ENCODE results near the gene CNN3.
A peak's percentile ranks its signal among the peaks of the same experiment; 100 is the strongest.

CNN3 gene

DNA sequence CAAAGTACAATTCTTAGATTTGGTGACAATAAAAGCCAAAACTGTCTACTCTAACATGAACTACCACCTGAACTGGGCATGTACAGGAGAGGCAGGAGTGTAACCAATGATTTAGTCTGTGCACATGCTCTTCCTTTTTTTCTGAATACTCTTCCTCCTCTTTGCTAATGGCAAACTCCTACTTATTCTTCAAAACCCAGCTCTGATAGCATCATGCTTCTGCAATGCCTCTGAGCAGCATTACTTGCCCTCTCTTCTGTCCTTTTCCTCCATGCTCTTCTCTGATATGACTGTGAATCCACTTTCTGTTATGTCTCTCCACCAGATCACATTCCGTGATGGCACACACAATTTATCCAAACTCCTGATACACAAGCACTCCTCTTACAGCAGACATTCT, 31.4 kb downstream of the CNN3 start:
- no peak overlapping the region for H3K4me3 ChIP-seq (ENCODE audit: low read length)
- H3K9me3 ChIP-seq (ENCODE audit: insufficient read depth, low read depth, low read length): no peaks in the 10 kb centered on the region
- H3K27ac ChIP-seq (ENCODE audit: low read length): no peak overlapping the region
- no peak overlapping the region for H3K9ac ChIP-seq (ENCODE audit: low read depth, low read length)
- H3K4me1 ChIP-seq (ENCODE audit: insufficient read depth, low read length): peaks cover 3% of the 10 kb centered on the region; the same call in 1 of the 2 replicates
- no peaks in the 10 kb centered on the region for H3K27me3 ChIP-seq (ENCODE audit: insufficient read depth, low read length)
- peaks cover 70% of the 10 kb centered on the region for H3K36me3 ChIP-seq (ENCODE audit: insufficient read depth, low read depth, low read length)

DNA sequence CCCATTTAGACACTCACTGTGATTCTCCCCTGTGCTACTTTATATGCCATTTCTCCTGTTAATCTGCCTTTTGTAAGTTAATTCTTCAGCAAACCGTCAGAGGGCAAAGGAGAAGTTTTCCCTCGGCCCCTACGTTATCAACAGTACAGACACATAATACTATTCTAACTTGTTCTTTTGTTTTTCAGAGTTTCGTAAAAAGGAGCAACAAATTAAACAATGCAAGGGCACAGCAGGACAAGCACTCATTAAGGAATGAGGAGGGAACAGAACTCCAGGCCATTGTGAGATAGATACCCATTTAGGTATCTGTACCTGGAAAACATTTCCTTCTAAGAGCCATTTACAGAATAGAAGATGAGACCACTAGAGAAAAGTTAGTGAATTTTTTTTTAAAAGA, 32.3 kb downstream of the CNN3 start:
- no peaks in the 10 kb centered on the region for H3K9me3 ChIP-seq (ENCODE audit: insufficient read depth, low read depth, low read length)
- no peak overlapping the region for H3K9ac ChIP-seq (ENCODE audit: low read depth, low read length)
- no peak overlapping the region for H3K27ac ChIP-seq (ENCODE audit: low read length)
- no peaks in the 10 kb centered on the region for H3K27me3 ChIP-seq (ENCODE audit: insufficient read depth, low read length)
- peaks cover 3% of the 10 kb centered on the region; the same call in 1 of the 2 replicates for H3K4me1 ChIP-seq (ENCODE audit: insufficient read depth, low read length)
- peaks cover 61% of the 10 kb centered on the region for H3K36me3 ChIP-seq (ENCODE audit: insufficient read depth, low read depth, low read length)
- no peak overlapping the region for H3K4me3 ChIP-seq (ENCODE audit: low read length)

DNA sequence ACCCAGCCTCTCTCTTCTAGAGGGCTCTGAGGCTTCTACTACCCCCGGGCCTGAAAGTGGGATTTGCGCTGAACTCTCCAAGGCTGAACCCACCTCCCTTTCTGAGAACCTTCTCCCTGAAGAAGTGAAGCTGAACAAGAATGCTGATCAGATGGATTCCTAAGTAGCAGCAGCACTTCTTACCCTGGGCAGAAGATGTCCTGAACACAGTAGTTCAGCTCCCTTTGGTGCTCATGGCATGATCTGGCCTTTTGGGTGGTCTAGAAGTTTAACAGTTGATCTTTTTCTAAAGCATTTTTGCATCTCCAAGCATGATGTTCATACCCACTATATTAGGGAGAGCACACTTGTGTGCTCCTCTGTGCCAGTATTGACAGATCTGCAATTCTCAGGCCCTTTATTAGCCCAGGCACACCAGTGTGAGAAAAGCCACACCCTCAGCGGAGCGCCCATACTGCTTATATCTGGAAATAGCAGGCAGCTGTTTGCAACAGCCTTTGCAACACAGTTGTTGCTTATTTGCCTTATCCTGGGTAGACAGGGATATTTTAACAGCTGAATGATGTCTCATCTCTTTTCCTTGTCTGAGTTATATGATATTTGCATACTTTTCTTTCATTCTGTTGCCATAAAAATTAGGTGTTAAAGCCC, 34.2 kb downstream of the CNN3 start:
- H3K27me3 ChIP-seq (ENCODE audit: insufficient read depth, low read length): no peaks in the 10 kb centered on the region
- peaks cover 42% of the 10 kb centered on the region for H3K36me3 ChIP-seq (ENCODE audit: insufficient read depth, low read depth, low read length)
- H3K27ac ChIP-seq (ENCODE audit: low read length): no peak overlapping the region
- no peak overlapping the region for H3K4me3 ChIP-seq (ENCODE audit: low read length)
- peaks cover 10% of the 10 kb centered on the region; the same call in 1 of the 2 replicates for H3K4me1 ChIP-seq (ENCODE audit: insufficient read depth, low read length)
- H3K9me3 ChIP-seq (ENCODE audit: insufficient read depth, low read depth, low read length): no peaks in the 10 kb centered on the region
- H3K9ac ChIP-seq (ENCODE audit: low read depth, low read length): no peak overlapping the region

DNA sequence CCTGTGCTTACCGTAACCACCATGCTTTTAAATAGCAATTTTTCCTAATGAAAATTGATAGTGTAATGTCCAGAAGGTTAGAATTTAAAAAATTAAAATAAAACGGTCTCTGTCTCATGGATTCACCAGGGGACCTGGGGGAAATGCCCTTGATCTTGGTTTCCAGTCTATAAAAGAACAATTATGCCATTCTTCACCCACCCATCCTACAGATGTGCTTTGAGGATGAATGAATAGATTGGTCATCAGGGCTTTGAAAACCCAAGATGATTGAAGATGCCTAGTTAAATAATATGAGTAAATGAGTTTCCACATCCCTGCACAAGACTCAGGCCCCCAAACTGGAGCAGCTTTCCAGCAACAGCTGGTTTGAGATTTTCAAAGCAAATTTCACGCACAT, 38.7 kb downstream of the CNN3 start:
- Histone ChIP-seq H3K27me3 (ENCODE audit: insufficient read depth, low read length) (no peaks in the 10 kb centered on the region), H3K4me1 (ENCODE audit: insufficient read depth, low read length) (peaks cover 35% of the 10 kb centered on the region), H3K27ac (ENCODE audit: low read length) (no peak overlapping the region), H3K4me3 (ENCODE audit: low read length) (no peak overlapping the region; the same call in 1 of the 2 replicates), H3K36me3 (ENCODE audit: insufficient read depth, low read depth, low read length) (peaks cover 13% of the 10 kb centered on the region; the same call in 1 of the 2 replicates), H3K9me3 (ENCODE audit: insufficient read depth, low read depth, low read length) (no peaks in the 10 kb centered on the region), H3K9ac (ENCODE audit: low read depth, low read length) (no peak overlapping the region)

DNA sequence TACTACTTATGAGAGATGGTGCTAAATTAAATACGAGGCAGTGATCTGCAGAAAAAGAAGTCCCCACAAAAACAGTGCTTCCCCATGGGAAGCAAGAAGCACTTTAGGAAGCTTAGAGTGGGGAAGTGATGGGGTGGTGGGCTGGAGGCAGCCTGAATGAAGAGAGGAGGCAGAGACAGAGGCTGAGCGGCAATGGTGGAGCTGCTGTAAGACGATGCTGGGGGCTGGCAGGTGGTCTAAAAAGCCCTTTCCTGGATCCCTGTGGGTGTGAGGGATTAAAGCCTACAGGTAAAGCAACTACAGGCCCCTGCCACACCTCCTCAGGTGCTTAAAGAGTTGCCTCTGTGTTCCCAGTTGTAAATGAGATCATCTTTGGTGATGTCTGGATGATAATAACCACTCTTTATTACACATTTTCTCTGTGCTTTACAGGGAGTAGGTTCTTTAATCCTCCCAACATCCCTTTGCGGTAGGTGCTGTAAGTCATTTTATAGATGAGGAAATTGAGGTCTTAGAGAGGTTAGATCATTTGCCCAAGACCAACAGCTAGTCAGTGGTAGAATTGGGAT, 39.2 kb downstream of the CNN3 start:
- H3K9me3 ChIP-seq (ENCODE audit: insufficient read depth, low read depth, low read length): no peaks in the 10 kb centered on the region
- H3K4me1 ChIP-seq (ENCODE audit: insufficient read depth, low read length): peaks cover 35% of the 10 kb centered on the region
- peak overlapping the region; percentile 50; the same call in 1 of the 2 replicates for H3K4me3 ChIP-seq (ENCODE audit: low read length)
- peak overlapping the region; percentile 44; the same call in 1 of the 2 replicates for H3K9ac ChIP-seq (ENCODE audit: low read depth, low read length)
- H3K36me3 ChIP-seq (ENCODE audit: insufficient read depth, low read depth, low read length): peaks cover 9% of the 10 kb centered on the region; the same call in 1 of the 2 replicates
- no peak overlapping the region for H3K27ac ChIP-seq (ENCODE audit: low read length)
- no peaks in the 10 kb centered on the region for H3K27me3 ChIP-seq (ENCODE audit: insufficient read depth, low read length)

DNA sequence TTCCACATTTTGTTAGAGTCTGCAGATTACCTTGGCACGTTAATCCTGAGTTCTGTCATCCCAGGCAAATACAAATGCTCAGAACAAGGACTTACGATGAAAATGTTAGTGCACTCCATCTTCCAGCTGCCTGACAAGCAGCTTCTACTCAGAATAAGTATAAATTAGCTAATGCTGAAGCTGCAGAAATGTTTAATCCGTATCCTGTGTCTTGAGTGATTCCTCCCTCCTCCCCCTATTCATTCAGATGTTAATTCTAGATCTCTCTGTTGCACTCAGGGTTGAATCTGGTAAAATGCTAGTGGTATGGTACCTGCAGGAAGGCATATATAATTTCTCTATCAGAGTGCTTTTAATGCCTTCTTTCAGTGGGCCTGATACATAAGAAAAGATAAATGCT, 39.8 kb downstream of the CNN3 start:
- H3K9ac ChIP-seq (ENCODE audit: low read depth, low read length): peak overlapping the region; percentile 44; the same call in 1 of the 2 replicates

DNA sequence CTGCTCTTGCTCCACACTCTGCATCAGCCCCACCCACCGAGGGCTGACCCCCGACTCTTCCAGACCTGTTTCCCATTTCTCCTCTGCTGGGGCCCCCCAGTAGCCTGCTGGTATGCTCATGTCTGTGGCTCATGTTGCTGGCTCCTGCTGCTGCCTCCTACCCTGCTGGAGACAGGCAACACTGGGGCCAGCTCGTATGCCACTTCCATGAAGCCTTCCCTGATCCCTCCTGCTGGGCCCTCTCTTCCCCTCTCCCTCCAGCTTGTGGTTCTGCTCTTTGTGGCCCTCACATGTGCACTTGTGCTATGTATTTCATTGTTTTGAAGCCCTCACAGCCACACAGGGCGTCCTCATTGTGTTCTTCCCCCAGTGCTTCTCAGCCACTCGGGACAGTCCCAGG, 40.5 kb downstream of the CNN3 start:
- Histone ChIP-seq H3K4me3 (ENCODE audit: low read length) (no peak overlapping the region; the same call in 1 of the 2 replicates), H3K9ac (ENCODE audit: low read depth, low read length) (peak overlapping the region; percentile 44; the same call in 1 of the 2 replicates), H3K27me3 (ENCODE audit: insufficient read depth, low read length) (no peaks in the 10 kb centered on the region), H3K27ac (ENCODE audit: low read length) (peak overlapping the region; percentile 22), H3K4me1 (ENCODE audit: insufficient read depth, low read length) (peaks cover 35% of the 10 kb centered on the region), H3K9me3 (ENCODE audit: insufficient read depth, low read depth, low read length) (no peaks in the 10 kb centered on the region), H3K36me3 (ENCODE audit: insufficient read depth, low read depth, low read length) (peaks cover 5% of the 10 kb centered on the region; the same call in 1 of the 2 replicates)

More for the DNA sequence above, 39.8 kb downstream of the CNN3 start:
- no peaks in the 10 kb centered on the region for H3K27me3 ChIP-seq (ENCODE audit: insufficient read depth, low read length)
- H3K4me3 ChIP-seq (ENCODE audit: low read length): peak overlapping the region; percentile 50; the same call in 1 of the 2 replicates
- peak overlapping the region; percentile 22 for H3K27ac ChIP-seq (ENCODE audit: low read length)
- H3K36me3 ChIP-seq (ENCODE audit: insufficient read depth, low read depth, low read length): peaks cover 6% of the 10 kb centered on the region; the same call in 1 of the 2 replicates
- H3K9me3 ChIP-seq (ENCODE audit: insufficient read depth, low read depth, low read length): no peaks in the 10 kb centered on the region
- H3K4me1 ChIP-seq (ENCODE audit: insufficient read depth, low read length): peaks cover 35% of the 10 kb centered on the region

DNA sequence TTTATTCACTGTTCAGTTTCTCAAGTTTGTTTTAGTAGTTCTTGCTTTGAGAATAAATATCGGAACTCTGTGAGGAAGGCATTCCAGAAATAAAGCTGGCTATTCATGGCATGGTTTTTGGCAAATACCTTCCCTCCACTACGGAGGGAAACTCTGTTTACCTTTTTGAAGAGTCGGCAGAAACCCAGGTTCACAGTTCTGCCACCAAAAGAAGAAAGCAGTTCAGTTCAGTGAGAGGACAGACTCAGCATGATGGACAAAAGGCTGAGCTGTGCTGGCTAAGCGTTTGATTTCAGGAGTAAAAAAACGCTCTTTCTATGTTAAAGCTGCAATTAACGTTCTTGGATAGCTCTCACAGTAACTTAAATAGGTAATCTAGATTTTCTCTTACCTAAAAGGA, 42.4 kb downstream of the CNN3 start:
- Histone ChIP-seq H3K27me3 (ENCODE audit: insufficient read depth, low read length) (no peaks in the 10 kb centered on the region), H3K27ac (ENCODE audit: low read length) (peak overlapping the region; percentile 56), H3K36me3 (ENCODE audit: insufficient read depth, low read depth, low read length) (no peaks in the 10 kb centered on the region), H3K4me1 (ENCODE audit: insufficient read depth, low read length) (peaks cover 35% of the 10 kb centered on the region), H3K4me3 (ENCODE audit: low read length) (no peak overlapping the region), H3K9me3 (ENCODE audit: insufficient read depth, low read depth, low read length) (no peaks in the 10 kb centered on the region), H3K9ac (ENCODE audit: low read depth, low read length) (peak overlapping the region; percentile 0; the same call in 1 of the 2 replicates)

DNA sequence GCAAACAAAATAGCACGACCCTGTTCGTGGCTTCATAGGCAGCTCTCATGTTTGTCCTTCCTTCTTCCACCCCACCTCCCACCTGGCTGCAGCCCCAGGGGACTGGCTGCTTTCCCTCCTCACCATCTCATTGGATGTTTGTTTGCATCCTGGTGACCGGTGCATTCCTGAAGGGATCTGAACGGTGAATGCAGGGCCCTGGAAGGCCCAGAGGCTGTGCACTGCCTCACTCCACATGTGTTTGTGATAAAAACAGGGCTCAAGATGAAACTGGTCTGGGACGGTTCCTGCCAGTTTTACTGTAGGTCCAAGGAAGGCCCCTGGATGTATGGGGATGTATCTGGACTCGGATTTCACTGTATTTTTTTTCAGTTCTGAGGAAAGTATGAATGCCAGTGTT, 42.8 kb downstream of the CNN3 start:
- peaks cover 35% of the 10 kb centered on the region for H3K4me1 ChIP-seq (ENCODE audit: insufficient read depth, low read length)
- no peak overlapping the region for H3K27ac ChIP-seq (ENCODE audit: low read length)
- no peaks in the 10 kb centered on the region for H3K36me3 ChIP-seq (ENCODE audit: insufficient read depth, low read depth, low read length)
- no peaks in the 10 kb centered on the region for H3K9me3 ChIP-seq (ENCODE audit: insufficient read depth, low read depth, low read length)
- peak overlapping the region; percentile 24; the same call in 1 of the 2 replicates for H3K9ac ChIP-seq (ENCODE audit: low read depth, low read length)
- H3K4me3 ChIP-seq (ENCODE audit: low read length): no peak overlapping the region
- H3K27me3 ChIP-seq (ENCODE audit: insufficient read depth, low read length): no peaks in the 10 kb centered on the region

DNA sequence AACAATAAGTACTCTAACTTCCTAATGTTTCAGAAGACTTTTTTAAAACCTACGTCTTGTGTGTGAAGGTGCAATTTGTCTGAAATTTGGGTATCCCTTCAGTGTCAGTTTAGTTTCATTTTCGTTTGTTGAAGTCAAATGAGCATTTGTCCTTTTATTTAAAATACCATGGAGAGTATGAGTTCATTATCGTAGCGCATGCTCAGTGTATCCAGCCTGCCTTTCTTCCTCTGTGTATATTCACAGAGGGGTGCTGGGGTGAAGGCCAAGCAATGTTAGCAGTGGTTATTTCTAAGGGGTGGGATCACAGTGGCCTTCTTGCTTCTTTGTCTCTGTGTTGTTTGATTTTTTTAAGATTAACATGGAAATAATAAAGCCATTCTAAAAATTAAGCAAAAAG, 43.2 kb downstream of the CNN3 start:
- H3K4me3 ChIP-seq (ENCODE audit: low read length): no peak overlapping the region
- peaks cover 35% of the 10 kb centered on the region for H3K4me1 ChIP-seq (ENCODE audit: insufficient read depth, low read length)
- H3K27ac ChIP-seq (ENCODE audit: low read length): no peak overlapping the region
- H3K36me3 ChIP-seq (ENCODE audit: insufficient read depth, low read depth, low read length): no peaks in the 10 kb centered on the region
- H3K27me3 ChIP-seq (ENCODE audit: insufficient read depth, low read length): no peaks in the 10 kb centered on the region
- H3K9ac ChIP-seq (ENCODE audit: low read depth, low read length): peak overlapping the region; percentile 24; the same call in 1 of the 2 replicates
- no peaks in the 10 kb centered on the region for H3K9me3 ChIP-seq (ENCODE audit: insufficient read depth, low read depth, low read length)

DNA sequence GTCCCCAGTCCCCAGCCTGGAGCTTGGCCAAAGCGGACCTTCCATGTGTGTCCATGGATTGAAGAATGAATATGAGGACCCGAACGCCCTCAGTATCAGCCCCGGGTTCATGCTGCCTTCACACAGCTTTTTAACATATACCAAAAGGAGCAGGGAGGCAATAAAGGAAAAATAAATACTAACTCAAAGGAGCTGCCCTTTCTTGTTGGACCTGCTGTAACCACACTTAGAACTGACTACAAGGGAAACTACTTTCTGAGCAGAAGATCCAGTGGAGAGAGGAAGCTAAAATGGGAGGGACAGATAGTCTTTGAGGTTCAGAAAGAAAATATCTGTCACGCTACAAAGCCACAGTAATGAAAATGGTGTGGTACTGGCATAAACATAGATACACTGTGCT, 48.6 kb downstream of the CNN3 start:
- H3K27me3 ChIP-seq (ENCODE audit: insufficient read depth, low read length): no peaks in the 10 kb centered on the region
- no peak overlapping the region for H3K27ac ChIP-seq (ENCODE audit: low read length)
- peaks cover under 1% of the 10 kb centered on the region; the same call in 1 of the 2 replicates for H3K4me1 ChIP-seq (ENCODE audit: insufficient read depth, low read length)
- no peak overlapping the region for H3K9ac ChIP-seq (ENCODE audit: low read depth, low read length)
- H3K9me3 ChIP-seq (ENCODE audit: insufficient read depth, low read depth, low read length): no peaks in the 10 kb centered on the region
- H3K4me3 ChIP-seq (ENCODE audit: low read length): no peak overlapping the region
- H3K36me3 ChIP-seq (ENCODE audit: insufficient read depth, low read depth, low read length): no peaks in the 10 kb centered on the region

DNA sequence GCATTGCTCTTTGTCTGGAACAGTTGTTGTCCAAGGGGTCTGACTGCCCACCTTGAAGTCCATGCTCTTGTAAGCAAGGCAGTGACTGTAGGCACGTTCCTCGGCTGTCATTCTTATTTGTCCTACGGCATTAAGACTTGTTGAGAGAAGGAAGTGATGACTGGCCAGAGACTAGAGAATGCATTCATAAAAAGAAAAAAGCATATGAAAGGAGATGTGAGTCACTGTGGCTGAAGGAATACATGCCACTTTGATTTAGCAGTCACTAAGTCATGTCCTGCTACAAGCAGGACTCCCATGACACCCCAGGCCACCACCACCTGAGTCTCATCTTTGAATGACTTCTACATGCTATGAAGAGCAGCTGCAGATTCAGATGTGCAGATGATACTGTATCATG, 50.5 kb downstream of the CNN3 start:
- no peaks in the 10 kb centered on the region for H3K9me3 ChIP-seq (ENCODE audit: insufficient read depth, low read depth, low read length)
- H3K4me3 ChIP-seq (ENCODE audit: low read length): no peak overlapping the region
- no peaks in the 10 kb centered on the region for H3K4me1 ChIP-seq (ENCODE audit: insufficient read depth, low read length)
- H3K27me3 ChIP-seq (ENCODE audit: insufficient read depth, low read length): no peaks in the 10 kb centered on the region
- no peak overlapping the region for H3K27ac ChIP-seq (ENCODE audit: low read length)
- H3K36me3 ChIP-seq (ENCODE audit: insufficient read depth, low read depth, low read length): no peaks in the 10 kb centered on the region
- H3K9ac ChIP-seq (ENCODE audit: low read depth, low read length): no peak overlapping the region
